HL-60 (cell line): ENCODE data around the gene DPAGT1.

Experiments used
- CTCF ChIP-seq: IDR thresholded peaks from one replicate; pipeline ENCODE4 v1.5.1; 2011; ENCODE audit warnings: low read length, control low read depth, inconsistent platforms; ENCODE audit not compliant: insufficient read depth
- GABPA ChIP-seq: IDR thresholded peaks from 2 replicates; pipeline ENCODE4 v1.6.1; 2012; ENCODE audit warnings: low read depth
- POLR2AphosphoS5 ChIP-seq: IDR thresholded peaks from 2 replicates; pipeline ENCODE4 v1.6.1; 2012; ENCODE audit warnings: low read depth
- SPI1 ChIP-seq: IDR thresholded peaks from 2 replicates; pipeline ENCODE4 v1.6.1; 2012; ENCODE audit warnings: low read depth, mild to moderate bottlenecking, borderline replicate concordance

- TF ChIP-seq CTCF (no peak), GABPA (no peak), POLR2AphosphoS5 (no peak), SPI1 (no peak)
Measured at GRCh38 chr11:119117004-119117706, 15.5 kb upstream of the DPAGT1 start.
